HepG2 (cell line): ENCODE measurements around the gene NOXO1.

Source experiments
- MAFG ChIP-seq: sonication (generic); formaldehyde crosslinking; IDR thresholded peaks from 2 replicates; pipeline ENCODE4 v1.5.1; 2020; ENCODE audit warnings: mild to moderate bottlenecking, missing genetic modification reagents
- MEIS1 ChIP-seq: sonication (generic); formaldehyde crosslinking; IDR thresholded peaks from 2 replicates; pipeline ENCODE4 v1.9.0; 2021; ENCODE audit warnings: mild to moderate bottlenecking, missing genetic modification reagents, moderate library complexity, borderline replicate concordance
- POLR2AphosphoS5 ChIP-seq: IDR thresholded peaks from 2 replicates; pipeline ENCODE4 v1.6.1; 2012; ENCODE audit warnings: low read depth, low read length
- RXRA ChIP-seq: sonication (generic); formaldehyde crosslinking; IDR thresholded peaks from 2 replicates; pipeline ENCODE4 v1.5.1; 2020; ENCODE audit warnings: missing genetic modification reagents
- XRCC5 ChIP-seq: fragments of 200-400 bp; formaldehyde crosslinking; optimal IDR thresholded peaks from 2 replicates; pipeline ENCODE3; 2017; ENCODE audit warnings: mild to moderate bottlenecking, low read length
- TF ChIP-seq, protein P1 (sequence below): sonication (generic); formaldehyde crosslinking; IDR thresholded peaks from 2 replicates; pipeline ENCODE4 v1.4.0; 2020; ENCODE audit warnings: missing genetic modification reagents

GRCh38 chr16:1976951-1977874 lies 4.1 kb downstream of the NOXO1 start:
- TF ChIP-seq, protein P1, sequence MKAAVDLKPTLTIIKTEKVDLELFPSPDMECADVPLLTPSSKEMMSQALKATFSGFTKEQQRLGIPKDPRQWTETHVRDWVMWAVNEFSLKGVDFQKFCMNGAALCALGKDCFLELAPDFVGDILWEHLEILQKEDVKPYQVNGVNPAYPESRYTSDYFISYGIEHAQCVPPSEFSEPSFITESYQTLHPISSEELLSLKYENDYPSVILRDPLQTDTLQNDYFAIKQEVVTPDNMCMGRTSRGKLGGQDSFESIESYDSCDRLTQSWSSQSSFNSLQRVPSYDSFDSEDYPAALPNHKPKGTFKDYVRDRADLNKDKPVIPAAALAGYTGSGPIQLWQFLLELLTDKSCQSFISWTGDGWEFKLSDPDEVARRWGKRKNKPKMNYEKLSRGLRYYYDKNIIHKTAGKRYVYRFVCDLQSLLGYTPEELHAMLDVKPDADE (CRISPR knock-in tag) = no peak
- no peak for TF ChIP-seq MEIS1
- no peak for TF ChIP-seq POLR2AphosphoS5
- TF ChIP-seq RXRA (CRISPR knock-in tag) = no peak
- no peak for TF ChIP-seq XRCC5
- no peak for TF ChIP-seq MAFG (CRISPR knock-in tag)
